T-helper 1 cell (primary cell): ENCODE results near the gene EFNA5.
"Not testable (repeated sequence)": the region's sequence is repeated elsewhere in the genome, so short reads cannot be mapped to it uniquely, and the experiment has no call there.

Experiments used
- DNase-seq, 5 donors: peaks; one replicate each; pipeline ENCODE4 v3.0.0-alpha.2; 2012 to 2020

Gene EFNA5

GRCh38 chr5:107456281-107456715 lies 214.4 kb downstream of the EFNA5 start:
- DNase-seq, result no peak

DNA sequence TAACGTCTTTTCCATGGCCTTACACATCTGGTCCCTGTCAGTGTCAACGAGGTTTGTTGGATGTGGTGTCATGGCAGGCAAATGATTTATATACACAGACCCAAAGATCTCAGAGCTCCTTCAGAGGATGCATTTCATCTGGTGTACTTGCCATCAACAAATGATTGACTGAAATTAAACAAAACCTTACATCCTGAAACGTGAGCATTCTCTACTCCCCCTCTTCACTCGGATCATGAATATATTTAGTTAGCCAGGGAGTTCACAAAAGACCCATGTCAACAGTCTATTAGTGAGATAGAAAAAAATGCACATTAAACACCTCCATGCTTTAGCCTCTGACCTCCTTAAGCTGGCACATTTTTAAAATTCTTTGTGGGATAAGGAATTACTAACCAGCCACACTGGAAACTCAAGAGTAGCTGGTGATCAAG lies 215.6 kb downstream of the EFNA5 start:
- no peak for DNase-seq

GRCh38 chr5:107451827-107452226 lies 218.9 kb downstream of the EFNA5 start:
- DNase-seq, result not testable (repeated sequence)

GRCh38 chr5:107451028-107451427 lies 219.7 kb downstream of the EFNA5 start:
- DNase-seq, result no peak

- DNase-seq, result no peak
Measured at GRCh38 chr5:107450531-107450930, 220.2 kb downstream of the EFNA5 start.

DNA sequence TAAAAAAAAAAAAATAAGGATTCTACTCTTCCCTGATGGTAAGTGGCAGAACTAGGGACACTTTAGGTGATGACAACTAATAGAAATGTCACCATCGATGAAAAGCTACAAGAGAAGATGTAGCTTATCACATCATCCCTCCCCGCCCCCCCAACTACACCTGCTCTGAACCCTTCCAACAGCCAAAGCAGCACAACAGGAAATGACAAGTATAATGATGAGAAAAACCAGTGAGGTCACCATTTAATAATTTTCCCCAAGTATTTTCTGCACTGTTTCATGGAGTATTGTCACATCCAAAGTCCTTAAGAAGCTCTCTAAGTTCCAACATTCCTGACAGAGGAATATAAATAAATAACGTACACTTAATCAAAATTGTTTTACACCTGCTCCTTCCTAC lies 221.4 kb downstream of the EFNA5 start:
- DNase-seq, result no peak

DNA sequence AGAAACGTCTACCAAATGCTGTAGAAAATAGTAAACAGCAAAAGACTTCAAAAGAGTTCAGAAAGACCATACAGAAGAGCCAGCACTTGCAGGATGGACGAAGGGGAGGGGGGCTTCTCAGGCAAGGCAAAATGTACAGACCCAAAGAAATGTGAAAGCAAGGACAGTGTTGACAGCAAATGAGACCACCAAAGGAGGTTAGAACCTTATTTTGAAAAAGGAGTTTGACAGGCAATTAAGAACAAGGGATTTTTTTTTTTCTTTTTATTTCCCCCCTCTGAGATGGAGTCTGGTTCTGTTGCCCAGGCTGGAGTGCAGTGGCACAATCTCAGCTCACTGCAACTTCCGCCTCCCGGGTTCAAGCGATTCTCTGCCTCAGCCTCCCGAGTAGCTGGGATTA lies 223.2 kb downstream of the EFNA5 start:
- DNase-seq, result no peak

- no peak for DNase-seq
Measured at GRCh38 chr5:107446972-107447371, 223.8 kb downstream of the EFNA5 start.

DNA sequence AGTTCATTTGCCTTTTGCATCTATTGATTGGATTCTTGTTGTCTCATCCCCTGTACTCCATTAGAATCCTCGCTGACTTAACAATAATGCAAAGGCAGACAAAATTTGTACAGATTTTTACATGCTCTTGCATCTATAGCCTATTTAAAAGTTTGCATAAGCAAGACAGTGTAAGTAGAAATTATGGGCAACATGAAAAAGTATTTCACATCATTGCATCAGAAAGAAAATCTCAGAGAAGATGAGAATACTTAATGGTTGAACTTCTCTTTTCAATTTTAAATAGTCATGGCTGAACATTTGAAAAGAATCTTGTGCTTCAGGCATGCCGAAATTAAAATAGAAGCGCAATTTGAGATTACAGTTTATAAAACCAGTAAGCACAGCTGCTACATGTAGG lies 226.4 kb downstream of the EFNA5 start:
- no peak for DNase-seq

DNA sequence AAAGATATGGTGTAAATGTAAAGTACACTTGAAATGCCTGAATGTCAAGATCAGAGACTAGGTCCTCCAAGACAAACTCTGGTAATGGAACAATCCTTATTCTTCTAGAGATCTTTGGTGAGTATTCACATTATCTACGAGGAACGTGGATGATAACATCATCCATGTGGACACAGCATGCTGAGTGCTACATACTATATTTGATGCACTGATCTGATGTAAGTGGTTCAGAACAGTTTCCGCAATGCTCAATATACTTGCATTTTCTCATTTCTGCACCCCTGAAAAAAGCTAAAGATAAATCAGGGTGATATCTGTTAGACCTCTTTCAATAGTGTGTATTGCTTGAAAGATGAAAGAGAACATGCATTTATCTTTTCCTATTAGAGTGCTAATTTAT lies 226.8 kb downstream of the EFNA5 start:
- DNase-seq, result no peak

GRCh38 chr5:107442452-107442851 lies 228.3 kb downstream of the EFNA5 start:
- no peak for DNase-seq

- DNase-seq, result no peak
Measured at GRCh38 chr5:107439832-107440231, 230.9 kb downstream of the EFNA5 start.

GRCh38 chr5:107437986-107438510 lies 232.7 kb downstream of the EFNA5 start:
- DNase-seq, result no peak

GRCh38 chr5:107437154-107437553 lies 233.6 kb downstream of the EFNA5 start:
- no peak for DNase-seq

DNA sequence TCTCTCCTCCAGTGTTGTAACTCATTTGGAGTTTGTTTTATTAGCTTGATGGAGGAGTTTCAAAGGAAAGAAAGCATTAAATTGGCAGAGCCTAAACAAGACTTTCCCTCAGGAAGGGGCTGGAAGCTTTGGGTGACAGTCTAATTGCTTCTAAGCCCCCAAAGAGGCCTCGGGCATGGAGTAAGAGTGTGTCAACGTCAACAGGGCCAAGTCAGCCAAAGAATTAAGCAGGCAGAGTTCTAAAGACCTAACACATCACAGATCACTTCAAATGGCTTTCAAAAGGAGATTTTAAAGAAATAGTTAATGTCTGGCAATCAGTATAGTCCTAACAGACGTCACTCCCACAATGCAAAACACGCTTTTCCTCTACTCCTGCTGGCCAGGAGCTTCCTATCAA lies 234.5 kb downstream of the EFNA5 start:
- no peak for DNase-seq

GRCh38 chr5:107435061-107435460 lies 235.7 kb downstream of the EFNA5 start:
- no peak for DNase-seq

DNA sequence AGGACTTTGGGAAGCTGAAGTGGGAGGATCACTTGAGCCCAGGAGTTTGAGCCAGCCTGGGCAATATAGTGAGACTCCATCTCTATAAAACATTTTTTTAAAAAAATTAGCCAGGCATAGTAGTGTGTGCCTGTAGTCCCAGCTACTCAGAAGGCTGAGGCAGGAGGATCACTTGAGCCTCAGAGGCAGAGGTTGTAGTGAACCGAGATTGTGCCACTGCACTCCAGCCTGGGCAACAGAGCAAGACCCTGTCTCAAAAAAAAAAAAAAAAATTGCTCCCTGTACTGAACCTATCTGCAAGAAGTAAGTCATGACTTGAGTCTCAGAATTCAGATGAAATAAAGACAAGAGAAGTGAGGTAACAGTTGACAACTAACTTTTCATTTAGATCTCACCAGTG lies 237.1 kb downstream of the EFNA5 start:
- DNase-seq, result not testable (repeated sequence)

- DNase-seq, result no peak
Measured at GRCh38 chr5:107431998-107432397, 238.7 kb downstream of the EFNA5 start.

DNA sequence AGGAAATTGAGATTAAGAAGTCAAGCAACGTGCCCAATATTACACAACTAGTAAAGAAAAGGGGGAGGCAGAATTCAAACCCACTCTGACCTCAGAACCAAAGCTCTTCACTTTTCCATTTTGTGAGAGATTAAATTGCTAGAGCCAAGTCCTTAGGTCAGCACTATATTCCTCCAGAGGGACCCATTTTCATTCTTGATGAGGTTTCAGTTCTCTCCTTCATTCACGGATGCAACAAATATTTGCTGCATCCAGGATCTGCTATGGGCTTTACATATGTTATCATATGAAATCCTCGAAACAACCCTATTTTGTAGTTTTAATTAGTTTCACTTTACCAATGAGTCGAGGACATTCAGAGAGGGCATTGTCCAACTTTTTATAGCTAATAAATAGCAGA lies 239.2 kb downstream of the EFNA5 start:
- no peak for DNase-seq

DNA sequence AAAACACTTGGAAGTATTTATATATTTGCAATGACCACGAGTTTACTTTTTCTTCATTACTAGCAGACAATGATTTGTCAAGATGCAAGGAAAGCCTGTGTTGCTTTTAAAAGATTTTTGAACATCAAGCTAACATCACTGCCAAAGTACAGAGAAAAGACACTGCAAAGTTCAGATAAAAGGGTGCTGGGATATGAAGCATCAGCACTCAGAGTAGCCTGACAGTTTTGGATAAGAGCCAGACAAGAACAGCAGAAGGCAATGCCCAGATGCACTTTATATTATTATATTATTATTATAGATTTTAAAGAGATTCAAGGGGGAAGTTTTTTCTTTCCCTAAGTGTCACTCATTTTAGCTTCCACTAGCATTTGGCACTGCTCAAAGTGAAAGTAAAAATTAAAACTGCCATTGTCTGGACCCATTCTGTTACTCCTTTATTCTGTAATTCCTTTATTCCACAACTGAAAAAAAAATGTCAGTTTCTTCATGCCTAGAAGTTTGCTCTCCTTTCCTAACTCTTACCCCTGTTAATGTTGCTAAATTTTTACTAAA lies 240.6 kb downstream of the EFNA5 start:
- no peak for DNase-seq

DNA sequence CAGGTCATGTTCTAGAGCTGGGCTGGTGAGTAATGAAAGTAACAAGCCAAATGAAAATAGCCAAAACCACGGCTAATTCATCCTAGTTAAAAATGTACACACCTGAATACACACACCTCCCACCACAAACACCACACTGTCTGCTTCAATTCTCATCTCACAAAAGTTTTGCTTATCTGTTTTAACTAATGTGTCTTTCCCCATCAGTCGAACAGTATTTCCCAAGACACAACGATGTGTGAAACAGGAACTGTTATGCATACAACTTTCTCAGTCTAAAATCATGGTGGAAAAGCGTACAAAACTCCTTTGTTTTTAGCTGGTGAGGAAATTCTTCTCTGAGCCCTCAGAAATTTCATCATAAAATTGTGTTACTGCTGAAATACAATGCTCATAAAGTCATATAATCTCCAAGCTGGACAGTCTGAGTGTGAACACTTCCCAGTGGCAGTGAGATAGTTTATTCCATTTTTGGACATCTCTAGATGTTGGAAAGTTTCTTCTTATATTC lies 242.4 kb downstream of the EFNA5 start:
- no peak for DNase-seq

DNA sequence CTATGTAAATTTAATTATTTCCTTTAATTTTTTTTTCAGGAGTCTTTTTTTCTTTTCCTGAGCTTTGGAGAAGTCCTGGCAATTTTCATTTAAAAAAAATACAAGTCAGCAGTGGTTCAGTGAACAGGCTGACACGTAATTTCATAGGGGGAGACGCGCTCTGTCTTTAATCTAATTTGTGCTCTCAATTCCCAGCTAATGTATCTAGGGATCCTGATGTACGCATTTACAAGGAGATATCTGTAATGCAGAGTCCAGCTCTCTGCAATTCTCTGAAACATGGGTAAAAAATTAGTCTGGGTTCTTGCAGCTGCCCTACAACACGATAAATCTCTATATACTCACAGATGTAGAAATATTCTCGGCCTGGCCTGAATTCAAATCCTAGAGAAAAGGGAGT lies 243.9 kb downstream of the EFNA5 start:
- no peak for DNase-seq

DNA sequence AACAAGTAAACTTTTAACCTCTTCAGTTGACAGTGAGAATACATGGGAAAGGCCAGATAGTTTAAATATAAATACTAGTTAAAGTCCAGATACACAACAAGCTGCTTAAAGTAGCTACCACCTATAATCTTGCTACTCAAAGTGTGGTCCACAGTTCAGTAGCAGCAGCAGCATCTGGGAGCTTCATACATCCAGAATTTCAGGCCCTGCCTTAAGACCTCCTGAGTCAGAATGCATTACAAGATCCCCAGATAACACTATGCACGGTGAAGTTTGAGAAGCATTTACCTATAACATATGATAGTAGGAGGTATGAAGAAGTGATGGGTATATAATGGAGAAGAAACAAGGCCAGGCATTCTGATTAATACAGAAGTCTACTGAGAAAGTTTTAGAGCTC lies 244.5 kb downstream of the EFNA5 start:
- no peak for DNase-seq

DNA sequence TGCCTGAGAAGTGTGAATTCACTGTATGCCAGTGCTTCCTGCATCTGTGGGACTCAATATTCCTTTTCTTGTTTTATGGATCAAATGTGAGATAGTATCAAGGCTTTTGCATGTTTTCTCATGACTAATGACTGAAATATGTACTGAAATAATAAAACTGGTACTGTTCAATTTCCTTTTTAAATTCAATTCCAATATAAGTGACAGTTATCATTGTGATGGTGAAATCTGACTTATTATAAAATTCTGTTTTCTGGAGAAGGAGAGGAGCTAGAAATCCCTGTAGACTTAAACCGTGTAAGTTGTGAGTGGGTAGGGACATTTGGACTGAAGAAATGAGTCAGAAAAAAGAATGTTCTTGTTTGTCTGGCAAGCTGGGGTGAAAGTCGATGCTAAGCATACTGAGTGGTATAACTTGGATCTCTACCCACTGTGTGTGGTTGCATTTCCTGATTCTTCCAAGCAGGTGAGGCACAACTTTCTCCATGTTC lies 245.2 kb downstream of the EFNA5 start:
- DNase-seq, result no peak

DNA sequence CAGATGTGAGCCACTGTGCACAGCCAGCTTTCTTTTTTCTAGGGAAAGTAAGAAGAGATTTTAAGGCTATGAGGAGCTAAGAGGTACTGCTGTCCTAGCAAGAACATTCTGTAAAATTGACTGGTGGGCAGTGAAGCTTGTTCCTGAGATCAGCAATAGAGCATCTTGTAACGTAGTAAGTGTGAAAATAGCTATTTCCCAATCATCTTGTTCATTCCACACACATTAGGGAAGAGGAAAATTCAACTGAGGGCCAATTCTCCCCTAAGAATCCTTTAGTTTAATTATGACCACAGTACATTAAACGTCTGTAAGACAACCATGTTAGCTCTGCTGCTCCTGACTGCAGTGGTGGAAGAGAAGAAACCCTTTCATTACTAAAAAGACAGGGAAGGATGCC lies 246.2 kb downstream of the EFNA5 start:
- DNase-seq, result no peak
